Amygdala (tissue), 56 donors: ENCODE results near the gene CABP4.

ENCODE experiments used
- DNase-seq, 56 donors: peaks; one replicate each; lab custom pipeline; 2025; lab: John Stamatoyannopoulos, UW

CABP4 gene

DNA sequence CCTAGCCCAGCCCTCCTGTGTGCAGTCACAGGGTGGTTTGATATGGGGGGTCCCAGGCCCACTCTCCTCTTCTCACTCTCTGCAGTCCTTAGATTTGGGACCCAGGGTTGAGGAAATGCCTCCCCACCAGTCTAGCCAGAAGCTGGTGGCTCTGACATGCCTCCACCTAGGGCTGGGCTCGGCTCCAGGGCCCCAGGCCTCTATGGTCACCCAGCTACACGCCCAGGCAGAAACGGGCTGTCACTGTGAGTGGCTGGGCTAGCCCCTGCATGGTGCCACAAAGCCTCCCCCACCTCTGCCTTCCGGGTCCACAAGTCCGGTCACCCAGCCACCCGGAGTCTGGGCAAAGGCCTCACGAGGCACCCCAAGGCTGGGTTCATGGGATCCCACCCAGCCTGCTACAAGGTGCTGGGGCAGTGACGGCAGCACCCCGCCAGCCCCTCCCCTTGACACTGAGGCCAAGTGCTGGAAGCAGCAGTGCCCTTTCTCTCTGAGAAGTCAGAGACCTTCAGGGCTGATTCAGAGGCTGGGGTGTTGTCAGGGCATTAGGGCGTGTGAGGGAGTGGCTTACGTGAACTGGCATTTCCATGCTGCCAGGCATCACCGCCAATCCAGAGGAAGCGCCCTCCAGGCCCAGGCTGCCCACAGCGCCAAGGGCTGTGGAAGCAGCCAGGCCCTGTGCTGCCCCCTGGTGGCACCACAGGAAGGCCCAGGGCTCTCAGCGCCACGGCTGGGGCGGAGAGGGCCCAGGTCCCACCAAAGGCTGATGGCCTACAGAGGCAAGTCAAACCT lies 50.6 kb downstream of the CABP4 start:
- DNase-seq = peak in 55 of 56 donors; percentile 13 to 87 (median 65)

- no peak for DNase-seq
Measured at GRCh38 chr11:67506426-67507051, 51.4 kb downstream of the CABP4 start.

GRCh38 chr11:67507242-67507863 lies 52.2 kb downstream of the CABP4 start:
- peak in 1 of 56 donors; percentile 85 for DNase-seq

DNA sequence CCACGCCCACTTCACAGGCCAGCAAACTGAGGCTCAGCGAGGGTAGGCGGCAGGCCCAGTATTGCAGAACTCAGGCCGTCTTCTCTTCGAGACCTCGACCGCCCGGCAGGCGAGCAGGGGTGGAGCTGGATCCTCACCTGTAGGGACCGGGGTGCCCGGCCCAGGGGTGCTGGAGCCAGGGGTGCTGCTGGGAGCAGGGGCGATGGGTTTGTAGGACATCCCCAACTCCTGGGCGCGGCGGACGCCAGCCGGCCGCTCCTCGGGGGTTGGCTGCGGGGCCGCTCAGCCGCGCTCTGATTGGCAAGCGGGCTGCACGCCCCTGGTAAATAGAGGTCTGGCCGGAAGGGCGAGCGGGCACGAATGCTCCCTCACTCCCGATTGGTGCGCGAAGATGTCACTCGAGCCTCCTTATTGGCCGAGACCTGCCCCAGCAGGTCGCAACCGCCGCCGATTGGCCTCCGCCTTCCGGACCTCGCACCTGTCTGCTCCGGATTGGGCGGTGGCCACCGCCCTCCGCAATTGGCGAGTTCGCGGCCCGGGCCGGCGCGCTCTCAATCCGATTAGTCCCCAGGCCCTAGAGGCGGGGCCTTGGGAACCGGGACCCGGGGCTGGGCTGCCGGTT lies 52.8 kb downstream of the CABP4 start, which contains the start of gene CDK2AP2:
TSS of gene CDK2AP2 (minus strand) at position 299 of the 622 bp plus-strand sequence. CDS start at position 219, 80 bp downstream.
- DNase-seq = peak; percentile 90 to 99 (median 97)

GRCh38 chr11:67508486-67509121 lies 53.5 kb downstream of the CABP4 start:
- DNase-seq = peak; percentile 76 to 99 (median 93)

DNA sequence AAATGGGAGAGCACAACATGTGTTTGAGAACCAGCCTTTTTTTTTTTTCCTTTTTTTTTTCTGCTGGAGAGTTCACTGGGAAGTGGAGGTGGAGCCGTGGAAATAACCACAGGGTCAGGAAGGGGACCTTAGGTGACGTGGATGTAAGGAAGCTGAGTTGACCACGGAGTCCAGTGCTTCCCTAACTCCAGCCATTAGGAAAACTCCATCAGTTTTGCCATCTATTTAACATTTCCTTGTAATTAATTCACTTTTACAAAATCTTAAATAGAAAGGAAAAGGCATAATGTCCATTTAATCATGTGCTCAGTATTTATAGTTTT lies 54.8 kb downstream of the CABP4 start:
- DNase-seq = no peak
